IMR-90 (cell line): Measurements from ENCODE around the gene COG1.

Source experiments
- CEBPB ChIP-seq: IDR thresholded peaks from 2 replicates; pipeline ENCODE4 v1.6.1; 2012; ENCODE audit warnings: low read depth, low read length, improper control_type of control experiment
- CHD1 ChIP-seq: IDR thresholded peaks from 2 replicates; pipeline ENCODE4 v1.6.1; 2012; ENCODE audit warnings: low read depth, low read length, improper control_type of control experiment
- FOS ChIP-seq: fragments of 150-350 bp; IDR thresholded peaks from 2 replicates; pipeline ENCODE4 v1.6.1; 2016; ENCODE audit warnings: low read depth, low read length
- MXI1 ChIP-seq: IDR thresholded peaks from 2 replicates; pipeline ENCODE4 v1.6.1; 2012; ENCODE audit warnings: low read depth, mild to moderate bottlenecking, low read length, moderate library complexity, borderline replicate concordance
- NFE2L2 ChIP-seq: fragments of 150-350 bp; IDR thresholded peaks from 2 replicates; pipeline ENCODE4 v1.6.1; 2016; ENCODE audit warnings: low read depth, mild to moderate bottlenecking, low read length
- POLR2A ChIP-seq: IDR thresholded peaks from 2 replicates; pipeline ENCODE4 v1.6.1; 2012; ENCODE audit warnings: mild to moderate bottlenecking, low read depth, low read length
- RAD21 ChIP-seq: IDR thresholded peaks from 2 replicates; pipeline ENCODE4 v1.6.1; 2012; ENCODE audit warnings: low read length, improper control_type of control experiment
- RCOR1 ChIP-seq: IDR thresholded peaks from 2 replicates; pipeline ENCODE4 v1.6.1; 2012; ENCODE audit warnings: mild to moderate bottlenecking, low read length, improper control_type of control experiment; ENCODE audit not compliant: insufficient replicate concordance
- SMC3 ChIP-seq: fragments of 150-350 bp; IDR thresholded peaks from 2 replicates; pipeline ENCODE4 v1.6.1; 2016; ENCODE audit warnings: low read depth, mild to moderate bottlenecking, antibody characterized with exemption, low read length, moderate library complexity
- USF2 ChIP-seq: fragments of 150-350 bp; IDR thresholded peaks from 2 replicates; pipeline ENCODE4 v1.6.1; 2017; ENCODE audit warnings: mild to moderate bottlenecking, antibody characterized with exemption, low read length, low read depth
- TF ChIP-seq, protein P1 (sequence below): conservative IDR thresholded peaks from 2 replicates; pipeline ENCODE4 v1.5.1; 2012; ENCODE audit warnings: mild to moderate bottlenecking, low read depth, low read length, improper control_type of control experiment

- TF ChIP-seq FOS (no peak), POLR2A (no peak), RCOR1 (no peak), RAD21 (no peak), SMC3 (no peak), CHD1 (no peak), USF2 (no peak), CEBPB (no peak), NFE2L2 (no peak), MXI1 (no peak)
- TF ChIP-seq, protein P1, sequence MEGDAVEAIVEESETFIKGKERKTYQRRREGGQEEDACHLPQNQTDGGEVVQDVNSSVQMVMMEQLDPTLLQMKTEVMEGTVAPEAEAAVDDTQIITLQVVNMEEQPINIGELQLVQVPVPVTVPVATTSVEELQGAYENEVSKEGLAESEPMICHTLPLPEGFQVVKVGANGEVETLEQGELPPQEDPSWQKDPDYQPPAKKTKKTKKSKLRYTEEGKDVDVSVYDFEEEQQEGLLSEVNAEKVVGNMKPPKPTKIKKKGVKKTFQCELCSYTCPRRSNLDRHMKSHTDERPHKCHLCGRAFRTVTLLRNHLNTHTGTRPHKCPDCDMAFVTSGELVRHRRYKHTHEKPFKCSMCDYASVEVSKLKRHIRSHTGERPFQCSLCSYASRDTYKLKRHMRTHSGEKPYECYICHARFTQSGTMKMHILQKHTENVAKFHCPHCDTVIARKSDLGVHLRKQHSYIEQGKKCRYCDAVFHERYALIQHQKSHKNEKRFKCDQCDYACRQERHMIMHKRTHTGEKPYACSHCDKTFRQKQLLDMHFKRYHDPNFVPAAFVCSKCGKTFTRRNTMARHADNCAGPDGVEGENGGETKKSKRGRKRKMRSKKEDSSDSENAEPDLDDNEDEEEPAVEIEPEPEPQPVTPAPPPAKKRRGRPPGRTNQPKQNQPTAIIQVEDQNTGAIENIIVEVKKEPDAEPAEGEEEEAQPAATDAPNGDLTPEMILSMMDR, result no peak
Measured at GRCh38 chr17:73251871-73252270, 59.0 kb downstream of the COG1 start.
